C4-2B (cell line): ENCODE measurements around the gene ZFP62.

Experiments
- ZFX ChIP-seq: fragments of 450-650 bp; IDR thresholded peaks from 2 replicates; pipeline ENCODE4 v1.6.1; 2017
- TF ChIP-seq, protein P1 (sequence below): fragments of 450-650 bp; conservative IDR thresholded peaks from 2 replicates; pipeline ENCODE4 v1.5.1; 2017; ENCODE audit warnings: mild to moderate bottlenecking

DNA sequence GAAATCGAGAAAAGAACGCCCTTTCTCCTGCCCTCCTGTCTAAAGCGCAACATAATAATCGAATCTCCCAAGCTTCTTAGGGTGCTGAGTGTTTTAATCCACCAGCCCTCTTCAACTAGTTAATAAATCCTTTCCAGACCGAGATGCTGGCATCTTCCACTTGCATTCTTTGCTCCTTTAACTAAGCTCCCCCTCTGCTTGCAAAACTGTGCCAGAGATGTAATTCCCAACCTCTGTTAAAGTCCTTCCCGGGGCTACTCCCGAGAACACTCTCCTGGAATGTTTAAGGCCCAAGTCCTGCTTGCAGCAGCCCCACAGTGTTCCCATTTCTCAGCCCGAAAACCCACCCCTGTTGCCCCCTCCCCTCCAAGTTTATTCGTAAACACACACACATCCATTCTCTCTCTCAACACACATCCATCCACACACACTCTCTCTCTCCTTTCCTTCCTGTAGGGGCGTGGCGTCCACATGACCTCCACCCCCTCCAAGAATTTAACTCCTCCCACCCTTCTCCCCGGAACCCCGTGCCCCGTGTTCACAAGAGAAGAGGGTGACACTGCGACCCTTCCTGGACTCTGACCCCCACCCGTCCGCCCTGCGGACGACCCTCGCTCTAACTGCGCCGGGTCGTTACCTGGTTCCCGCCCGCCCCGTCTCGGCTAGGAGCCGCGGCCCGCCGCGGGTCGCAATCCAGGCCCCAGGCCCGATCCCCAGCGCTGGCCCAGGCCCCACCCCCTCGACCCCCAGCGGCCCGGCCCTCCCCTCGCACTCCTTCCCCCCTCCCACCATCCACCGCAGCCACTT, 51.5 kb downstream of the ZFP62 start:
- TF ChIP-seq, protein P1, sequence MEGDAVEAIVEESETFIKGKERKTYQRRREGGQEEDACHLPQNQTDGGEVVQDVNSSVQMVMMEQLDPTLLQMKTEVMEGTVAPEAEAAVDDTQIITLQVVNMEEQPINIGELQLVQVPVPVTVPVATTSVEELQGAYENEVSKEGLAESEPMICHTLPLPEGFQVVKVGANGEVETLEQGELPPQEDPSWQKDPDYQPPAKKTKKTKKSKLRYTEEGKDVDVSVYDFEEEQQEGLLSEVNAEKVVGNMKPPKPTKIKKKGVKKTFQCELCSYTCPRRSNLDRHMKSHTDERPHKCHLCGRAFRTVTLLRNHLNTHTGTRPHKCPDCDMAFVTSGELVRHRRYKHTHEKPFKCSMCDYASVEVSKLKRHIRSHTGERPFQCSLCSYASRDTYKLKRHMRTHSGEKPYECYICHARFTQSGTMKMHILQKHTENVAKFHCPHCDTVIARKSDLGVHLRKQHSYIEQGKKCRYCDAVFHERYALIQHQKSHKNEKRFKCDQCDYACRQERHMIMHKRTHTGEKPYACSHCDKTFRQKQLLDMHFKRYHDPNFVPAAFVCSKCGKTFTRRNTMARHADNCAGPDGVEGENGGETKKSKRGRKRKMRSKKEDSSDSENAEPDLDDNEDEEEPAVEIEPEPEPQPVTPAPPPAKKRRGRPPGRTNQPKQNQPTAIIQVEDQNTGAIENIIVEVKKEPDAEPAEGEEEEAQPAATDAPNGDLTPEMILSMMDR, result no peak
- peak; percentile 45 for TF ChIP-seq ZFX
